OCI-LY7 (cell line): ENCODE data around the gene MARCHF9. TPM values are rescaled to one million over a fixed set of nuclear protein-coding genes. Genes with fewer than 3 reads are reported as not detected.

Source experiments
- BruUV-seq: library from RNA; stranded (reverse); fragments of 400-500 nt; replicated peaks from 2 replicates; lab custom pipeline; 2021; lab: Mats Ljungman, UMichigan
- CTCF ChIA-PET: fragments of 300-600 bp; sonication (Branson Sonifier 250); formaldehyde crosslinking; loops from one replicate; lab custom pipeline; 2022; ENCODE audit warnings: antibody characterized with exemption; ENCODE audit not compliant: unreplicated experiment; lab: Charles Lee
- POLR2A ChIA-PET: fragments of 300-600 bp; sonication (Branson Sonifier 250); formaldehyde crosslinking; loops from one replicate; lab custom pipeline; 2022; ENCODE audit warnings: antibody characterized with exemption; lab: Charles Lee
- DNase-seq: peaks from one replicate; pipeline ENCODE4 v3.0.0-alpha.2; 2015; ENCODE audit warnings: low spot score
- H2AFZ ChIP-seq: fragments of 200-600 bp; sonication (generic), shearing (Covaris generic); 2 replicates; pipeline ENCODE4 v1.6.1; 2014; ENCODE audit warnings: mild to moderate bottlenecking, antibody characterized with exemption, low read length, moderate library complexity
- H3K27ac ChIP-seq: fragments of 200-600 bp; sonication (generic); 2 replicates; pipeline ENCODE4 v1.5.1; 2014; ENCODE audit warnings: mixed run types, low read depth, mild to moderate bottlenecking, moderate library complexity, low read length, inconsistent platforms; ENCODE audit not compliant: poor library complexity, severe bottlenecking
- H3K36me3 ChIP-seq: fragments of 200-600 bp; sonication (generic); 2 replicates; pipeline ENCODE4 v1.6.1; 2014; ENCODE audit warnings: mild to moderate bottlenecking, antibody characterized with exemption, low read length, moderate library complexity, mixed read lengths; ENCODE audit not compliant: insufficient read depth
- H3K4me1 ChIP-seq: fragments of 200-600 bp; sonication (generic); 2 replicates; pipeline ENCODE4 v1.5.1; 2014; ENCODE audit warnings: mild to moderate bottlenecking, low read length; ENCODE audit not compliant: insufficient read depth, poor library complexity, severe bottlenecking
- H3K4me2 ChIP-seq: fragments of 200-600 bp; sonication (generic); 2 replicates; pipeline ENCODE4 v1.6.1; 2014; ENCODE audit warnings: mild to moderate bottlenecking, low read length
- H3K4me3 ChIP-seq: fragments of 200-600 bp; sonication (generic); 2 replicates; pipeline ENCODE4 v1.5.1; 2014; ENCODE audit warnings: mild to moderate bottlenecking, low read depth, low read length; ENCODE audit not compliant: poor library complexity, severe bottlenecking
- H3K79me2 ChIP-seq: fragments of 200-600 bp; sonication (generic); 2 replicates; pipeline ENCODE4 v1.6.1; 2016; ENCODE audit warnings: low read depth, mild to moderate bottlenecking, low read length, moderate library complexity, mixed read lengths; ENCODE audit not compliant: insufficient read depth
- H3K9me2 ChIP-seq: fragments of 200-600 bp; sonication (generic); 2 replicates; pipeline ENCODE4 v1.6.1; 2016; ENCODE audit warnings: mild to moderate bottlenecking, low read length, mixed read lengths; ENCODE audit not compliant: insufficient read depth
- H3K9me3 ChIP-seq: fragments of 200-600 bp; sonication (generic); 2 replicates; pipeline ENCODE4 v1.6.1; 2014; ENCODE audit warnings: mild to moderate bottlenecking, mixed run types, low read length, mixed read lengths
- H4K20me1 ChIP-seq: fragments of 200-600 bp; sonication (generic); 2 replicates; pipeline ENCODE4 v1.6.1; 2014; ENCODE audit warnings: mild to moderate bottlenecking, antibody characterized with exemption, low read length, moderate library complexity, mixed read lengths; ENCODE audit not compliant: insufficient read depth
- CTCF ChIP-seq: fragments of 200-600 bp; sonication (generic); conservative IDR thresholded peaks from 2 replicates; pipeline ENCODE4 v1.5.1; 2014; ENCODE audit warnings: mild to moderate bottlenecking, antibody characterized with exemption, low read length, moderate library complexity, mixed read lengths
- EZH2phosphoT487 ChIP-seq: fragments of 200-600 bp; sonication (generic); IDR thresholded peaks from 2 replicates; pipeline ENCODE4 v1.6.1; 2018; ENCODE audit warnings: low read depth, borderline replicate concordance, mild to moderate bottlenecking, mixed run types, antibody characterized with exemption, low read length, moderate library complexity, mixed read lengths
- intact Hi-C: fragments of 100-400 bp; cut with micrococcal nuclease; formaldehyde crosslinking; loops from one replicate; pipeline ENCODE4 v1.10.0; 2022; ENCODE audit not compliant: unreplicated experiment
- total RNA-seq, 2 experiments: library from RNA; depleted of rRNA in 1 of 2; stranded (reverse); fragments of >200 nt in 1 of 2; shearing (Covaris generic) in 1 of 2; gene quantifications; 2 replicates each; pipeline ENCODE4 v1.2.3, GENCODE V29; 2014 to 2022

MARCHF9 gene
- total RNA-seq, 2 experiments from 2014 or later = 29.3 to 46.2 TPM

- Histone ChIP-seq H4K20me1 (no peaks in the 10 kb centered on the region), H3K4me3 (peak overlapping the region; percentile 95), H3K4me1 (peaks cover 20% of the 10 kb centered on the region), H3K9me2 (no peaks in the 10 kb centered on the region), H3K9me3 (no peaks in the 10 kb centered on the region), H3K36me3 (peaks cover 42% of the 10 kb centered on the region), H3K27ac (no peak overlapping the region), H3K79me2 (peaks cover 25% of the 10 kb centered on the region), H2AFZ (no peak overlapping the region), H3K4me2 (peak overlapping the region; percentile 92)
- no peak for TF ChIP-seq CTCF
- no peak for TF ChIP-seq EZH2phosphoT487
- CTCF ChIA-PET = interaction anchor here (0.8 kb wide), 1 partner anchor 11 kb away, joined by 4 read pairs; no protein-coding TSS in a partner anchor
- DNase-seq = no peak
- POLR2A ChIA-PET = interaction anchor here (0.6 to 1.5 kb wide), 6 partner anchors 10 to 126 kb away, joined by 3 to 4 read pairs (median 3); partner anchors contain the start of genes EEF1AKMT3 and METTL1
- intact Hi-C loops = loop anchor here (5.0 kb wide), 1 partner anchor 124 kb away; no protein-coding TSS in a partner anchor
- BruUV-seq = no TSS peak
These were observed 28.5 kb downstream of the MARCHF9 start for GRCh38 chr12:57783466-57783801.

- ChIA-PET POLR2A (interaction anchor here (0.8 to 1.2 kb wide), 3 partner anchors 11 to 19 kb away, joined by 3 to 5 read pairs (median 3); partner anchors contain the start of genes EEF1AKMT3 and METTL1), CTCF (no interaction called here)
- no peak for DNase-seq
- Histone ChIP-seq H3K4me3 (no peak overlapping the region), H3K4me2 (peak overlapping the region; percentile 56), H3K79me2 (peaks cover 25% of the 10 kb centered on the region), H3K9me3 (no peaks in the 10 kb centered on the region), H3K36me3 (peaks cover 46% of the 10 kb centered on the region), H3K27ac (no peak overlapping the region), H3K9me2 (no peaks in the 10 kb centered on the region), H3K4me1 (peaks cover 20% of the 10 kb centered on the region), H4K20me1 (no peaks in the 10 kb centered on the region), H2AFZ (no peak overlapping the region)
- TSS peak; percentile 77 for BruUV-seq
- TF ChIP-seq EZH2phosphoT487 (no peak), CTCF (no peak)
- intact Hi-C loops = loop anchor here (5.0 kb wide), 1 partner anchor 123 kb away; no protein-coding TSS in a partner anchor
These were observed 29.0 kb downstream of the MARCHF9 start for GRCh38 chr12:57783861-57784260.

GRCh38 chr12:57793920-57794319, 39.0 kb downstream of the MARCHF9 start:
- DNase-seq = no peak
- H2AFZ ChIP-seq = no peak overlapping the region
- H3K4me2 ChIP-seq = no peak overlapping the region
- H3K36me3 ChIP-seq = peaks cover 90% of the 10 kb centered on the region
- no peaks in the 10 kb centered on the region for H3K9me2 ChIP-seq
- BruUV-seq = no TSS peak
- POLR2A ChIA-PET = interaction anchor here (0.5 to 2.1 kb wide), 3 partner anchors 14 to 37 kb away, joined by 3 to 4 read pairs (median 4); no protein-coding TSS in a partner anchor
- no peak overlapping the region for H3K4me3 ChIP-seq
- CTCF ChIA-PET = interaction anchor here (1.2 kb wide), 1 partner anchor 11 kb away, joined by 4 read pairs; no protein-coding TSS in a partner anchor
- H3K27ac ChIP-seq = no peak overlapping the region
- H3K4me1 ChIP-seq = no peaks in the 10 kb centered on the region
- intact Hi-C loops = no loop called here
- TF ChIP-seq EZH2phosphoT487 (no peak), CTCF (no peak)
- H4K20me1 ChIP-seq = no peaks in the 10 kb centered on the region
- H3K79me2 ChIP-seq = no peaks in the 10 kb centered on the region
- H3K9me3 ChIP-seq = no peaks in the 10 kb centered on the region
